ENCODE measurements around the gene SELENOM. TPM values are rescaled to one million over a fixed set of nuclear protein-coding genes. Genes with fewer than 3 reads are reported as not detected.

The SELENOM gene
- total RNA-seq, 1 donor from 2014 or later = 228 TPM

- H3K36me3 Mint-ChIP-seq (ENCODE audit: low read depth) = no peaks in the 10 kb centered on the region
- H3K9me3 Mint-ChIP-seq (ENCODE audit: low read depth) = no peaks in the 10 kb centered on the region
- peaks cover 9% of the 10 kb centered on the region for H3K4me1 Mint-ChIP-seq (ENCODE audit: low read depth)
- TF ChIP-seq CTCF (IDR thresholded peaks at IDR 0.05) = no peak
- H3K27ac Mint-ChIP-seq (ENCODE audit: unreplicated experiment) = no peak overlapping the region
- DNase-seq (ENCODE audit: low spot score) = no peak
- peaks cover 15% of the 10 kb centered on the region for H3K27me3 Mint-ChIP-seq (ENCODE audit: low read depth)
- H3K4me3 Mint-ChIP-seq (ENCODE audit: unreplicated experiment) = no peak overlapping the region
Measured at GRCh38 chr22:31135706-31136105, 28.3 kb upstream of the SELENOM start.

- Mint-ChIP-seq H3K4me3 (ENCODE audit: unreplicated experiment) (no peak overlapping the region), H3K36me3 (ENCODE audit: low read depth) (no peaks in the 10 kb centered on the region), H3K27ac (ENCODE audit: unreplicated experiment) (no peak overlapping the region), H3K9me3 (ENCODE audit: low read depth) (no peaks in the 10 kb centered on the region), H3K4me1 (ENCODE audit: low read depth) (peaks cover 5% of the 10 kb centered on the region), H3K27me3 (ENCODE audit: low read depth) (peaks cover 9% of the 10 kb centered on the region)
- TF ChIP-seq CTCF (IDR thresholded peaks at IDR 0.05) = no peak
- DNase-seq (ENCODE audit: low spot score) = no peak
Measured at GRCh38 chr22:31134688-31135087, 27.3 kb upstream of the SELENOM start.

GRCh38 chr22:31133911-31134310 is 26.5 kb upstream of the SELENOM start:
- H3K27ac Mint-ChIP-seq (ENCODE audit: unreplicated experiment) = no peak overlapping the region
- DNase-seq (ENCODE audit: low spot score) = no peak
- H3K27me3 Mint-ChIP-seq (ENCODE audit: low read depth) = peaks cover 3% of the 10 kb centered on the region
- H3K36me3 Mint-ChIP-seq (ENCODE audit: low read depth) = no peaks in the 10 kb centered on the region
- H3K9me3 Mint-ChIP-seq (ENCODE audit: low read depth) = no peaks in the 10 kb centered on the region
- no peak for TF ChIP-seq CTCF (IDR thresholded peaks at IDR 0.05)
- H3K4me1 Mint-ChIP-seq (ENCODE audit: low read depth) = peaks cover 5% of the 10 kb centered on the region
- H3K4me3 Mint-ChIP-seq (ENCODE audit: unreplicated experiment) = no peak overlapping the region

- no peak overlapping the region for H3K4me3 Mint-ChIP-seq (ENCODE audit: unreplicated experiment)
- no peaks in the 10 kb centered on the region for H3K36me3 Mint-ChIP-seq (ENCODE audit: low read depth)
- no peaks in the 10 kb centered on the region for H3K27me3 Mint-ChIP-seq (ENCODE audit: low read depth)
- H3K4me1 Mint-ChIP-seq (ENCODE audit: low read depth) = peaks cover 5% of the 10 kb centered on the region
- peak; percentile 12 for DNase-seq (ENCODE audit: low spot score)
- H3K9me3 Mint-ChIP-seq (ENCODE audit: low read depth) = no peaks in the 10 kb centered on the region
- no peak for TF ChIP-seq CTCF (IDR thresholded peaks at IDR 0.05)
- no peak overlapping the region for H3K27ac Mint-ChIP-seq (ENCODE audit: unreplicated experiment)
Measured at GRCh38 chr22:31130873-31131272, 23.5 kb upstream of the SELENOM start.

GRCh38 chr22:31128156-31128555 is 20.8 kb upstream of the SELENOM start:
- H3K36me3 Mint-ChIP-seq (ENCODE audit: low read depth) = no peaks in the 10 kb centered on the region
- H3K27me3 Mint-ChIP-seq (ENCODE audit: low read depth) = no peaks in the 10 kb centered on the region
- H3K9me3 Mint-ChIP-seq (ENCODE audit: low read depth) = no peaks in the 10 kb centered on the region
- H3K27ac Mint-ChIP-seq (ENCODE audit: unreplicated experiment) = no peak overlapping the region
- DNase-seq (ENCODE audit: low spot score) = peak; percentile 42
- H3K4me3 Mint-ChIP-seq (ENCODE audit: unreplicated experiment) = no peak overlapping the region
- H3K4me1 Mint-ChIP-seq (ENCODE audit: low read depth) = peaks cover 10% of the 10 kb centered on the region
- TF ChIP-seq CTCF (IDR thresholded peaks at IDR 0.05) = no peak

Data from chondrocyte (in vitro differentiated cells).